ENCODE measurements around the gene PKLR.
"Not testable (repeated sequence)": the region's sequence is repeated elsewhere in the genome, so short reads cannot be mapped to it uniquely, and the experiment has no call there.

PKLR gene

GRCh38 chr1:155254228-155254713 lies 47.0 kb downstream of the PKLR start:
- no peak for DNase-seq

- no peak for DNase-seq
Measured at GRCh38 chr1:155253797-155254196, 47.4 kb downstream of the PKLR start.

GRCh38 chr1:155253208-155253607 lies 48.0 kb downstream of the PKLR start:
- DNase-seq: no peak

GRCh38 chr1:155251566-155251965 lies 49.7 kb downstream of the PKLR start:
- DNase-seq: no peak

GRCh38 chr1:155250633-155251449 lies 50.4 kb downstream of the PKLR start:
- peak; percentile 98 for DNase-seq

GRCh38 chr1:155250246-155250632 lies 51.0 kb downstream of the PKLR start:
- no peak for DNase-seq

- DNase-seq: no peak
Measured at GRCh38 chr1:155247667-155248553, 53.3 kb downstream of the PKLR start.

GRCh38 chr1:155246796-155247195 lies 54.4 kb downstream of the PKLR start:
- not testable (repeated sequence) for DNase-seq

- DNase-seq: no peak
Measured at GRCh38 chr1:155245163-155245524, 56.1 kb downstream of the PKLR start.

- DNase-seq: peak; percentile 99
Measured at GRCh38 chr1:155244368-155245162, 56.7 kb downstream of the PKLR start.

GRCh38 chr1:155242805-155243358 lies 58.4 kb downstream of the PKLR start:
- no peak for DNase-seq

- DNase-seq: no peak
Measured at GRCh38 chr1:155241841-155242264, 59.4 kb downstream of the PKLR start.

GRCh38 chr1:155241069-155241679 lies 60.1 kb downstream of the PKLR start:
- DNase-seq: peak; percentile 79

Measured in NCI-H526 treated with DMSO at 0.1 percent for 48 hours (cell line).